GM12864 (cell line): Measurements from ENCODE around the gene SLC25A18.
"Not testable (repeated sequence)": the region's sequence is repeated elsewhere in the genome, so short reads cannot be mapped to it uniquely, and the experiment has no call there.

Experiments
- DNase-seq: peaks from one replicate; pipeline ENCODE4 v3.0.0-alpha.2; 2011; ENCODE audit warnings: low read depth
- H3K4me3 ChIP-seq: 2 replicates; pipeline ENCODE4 v1.5.1; 2011; ENCODE audit warnings: mild to moderate bottlenecking, low read depth, low read length, control low read depth
- CTCF ChIP-seq: IDR thresholded peaks from 2 replicates; pipeline ENCODE4 v1.5.1; 2011; ENCODE audit warnings: low read depth, mild to moderate bottlenecking, moderate library complexity, low read length, control low read depth, inconsistent platforms; ENCODE audit errors: missing control alignments

SLC25A18 gene

GRCh38 chr22:17634696-17635095 lies 71.4 kb downstream of the SLC25A18 start:
- no peak overlapping the region for H3K4me3 ChIP-seq
- no peak for TF ChIP-seq CTCF
- DNase-seq, result no peak

GRCh38 chr22:17636850-17637249 lies 73.6 kb downstream of the SLC25A18 start:
- DNase-seq, H3K4me3 ChIP-seq: not testable (repeated sequence)

GRCh38 chr22:17637490-17638181 lies 74.3 kb downstream of the SLC25A18 start:
- TF ChIP-seq CTCF, result no peak
- H3K4me3 ChIP-seq, result peak overlapping the region; percentile 68
- no peak for DNase-seq

GRCh38 chr22:17638182-17638431 lies 74.8 kb downstream of the SLC25A18 start:
- peak overlapping the region; percentile 68 for H3K4me3 ChIP-seq
- peak; percentile 15 for TF ChIP-seq CTCF
- DNase-seq, result no peak

GRCh38 chr22:17638432-17639246 lies 75.3 kb downstream of the SLC25A18 start, which contains the start of gene BCL2L13:
Gene BCL2L13 (plus strand): TSS chr22:17638757. CDS start chr22:17655712, 16,955 bp downstream.
- H3K4me3 ChIP-seq, result peak within 1 kb of the TSS; percentile 68
- no peak for TF ChIP-seq CTCF
- peak; percentile 80 for DNase-seq

GRCh38 chr22:17639247-17639741 lies 76.0 kb downstream of the SLC25A18 start:
- H3K4me3 ChIP-seq, result peak overlapping the region; percentile 68
- DNase-seq, result no peak
- no peak for TF ChIP-seq CTCF
